SK-N-SH (cell line): ENCODE results near the gene LANCL2.

Experiments
- EP300 ChIP-seq, 2 experiments: IDR thresholded peaks; 2 replicates each; pipeline versions ENCODE4 v1.4.0 to v1.6.1; 2012; ENCODE audit warnings: borderline replicate concordance in 1 of 2, low read depth in 1 of 2, low read length in 1 of 2
- FOSL2 ChIP-seq: IDR thresholded peaks from 2 replicates; pipeline ENCODE4 v1.4.0; 2012; ENCODE audit warnings: low read depth, mild to moderate bottlenecking, moderate library complexity, borderline replicate concordance
- JUND ChIP-seq: IDR thresholded peaks from 2 replicates; pipeline ENCODE4 v1.4.0; 2012
- MAX ChIP-seq: IDR thresholded peaks from 2 replicates; pipeline ENCODE4 v1.4.0; 2012; ENCODE audit warnings: low read depth
- NFIC ChIP-seq: IDR thresholded peaks from 2 replicates; pipeline ENCODE4 v1.4.0; 2012; ENCODE audit warnings: borderline replicate concordance
- NRF1 ChIP-seq: IDR thresholded peaks from 2 replicates; pipeline ENCODE4 v1.6.1; 2012; ENCODE audit warnings: low read depth, mild to moderate bottlenecking, low read length
- POLR2AphosphoS5 ChIP-seq: IDR thresholded peaks from 2 replicates; pipeline ENCODE4 v1.6.1; 2012; ENCODE audit warnings: low read depth, low read length
- RAD21 ChIP-seq: IDR thresholded peaks from 2 replicates; pipeline ENCODE4 v1.6.1; 2012; ENCODE audit warnings: mild to moderate bottlenecking, low read length
- RCOR1 ChIP-seq: fragments of 150-350 bp; IDR thresholded peaks from 2 replicates; pipeline ENCODE4 v1.6.1; 2017; ENCODE audit warnings: antibody characterized with exemption, low read length
- REST ChIP-seq: IDR thresholded peaks from 2 replicates; pipeline ENCODE4 v1.6.1; 2012; ENCODE audit warnings: mild to moderate bottlenecking, low read depth, low read length, moderate library complexity
- USF2 ChIP-seq: fragments of 150-350 bp; IDR thresholded peaks from 2 replicates; pipeline ENCODE4 v1.6.1; 2017; ENCODE audit warnings: antibody characterized with exemption, low read length, low read depth, borderline replicate concordance
- TF ChIP-seq, protein P1 (sequence below): fragments of 200-600 bp; sonication (generic); IDR thresholded peaks from 2 replicates; pipeline ENCODE4 v1.6.1; 2017; ENCODE audit warnings: antibody characterized with exemption, mild to moderate bottlenecking, moderate library complexity

DNA sequence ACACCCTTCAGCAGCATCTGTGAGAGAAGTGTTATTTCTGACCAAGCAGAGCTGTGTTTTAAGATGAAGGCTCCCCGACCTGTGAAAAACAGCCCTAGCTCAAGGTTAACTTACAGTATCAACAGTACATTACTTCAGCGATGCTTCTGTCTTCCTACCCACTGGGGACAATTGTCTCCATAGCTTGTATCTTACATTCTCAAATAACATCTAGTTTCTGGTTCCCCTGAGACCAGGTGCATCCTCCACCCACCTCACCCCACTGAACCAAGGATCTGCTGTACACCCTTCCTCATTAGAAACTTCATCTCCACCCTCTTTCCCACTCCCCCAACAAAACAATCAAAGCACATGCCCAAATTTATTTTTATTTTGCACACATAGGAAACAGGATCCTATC, 105.1 kb downstream of the LANCL2 start:
- no peak for TF ChIP-seq POLR2AphosphoS5
- TF ChIP-seq, protein P1, sequence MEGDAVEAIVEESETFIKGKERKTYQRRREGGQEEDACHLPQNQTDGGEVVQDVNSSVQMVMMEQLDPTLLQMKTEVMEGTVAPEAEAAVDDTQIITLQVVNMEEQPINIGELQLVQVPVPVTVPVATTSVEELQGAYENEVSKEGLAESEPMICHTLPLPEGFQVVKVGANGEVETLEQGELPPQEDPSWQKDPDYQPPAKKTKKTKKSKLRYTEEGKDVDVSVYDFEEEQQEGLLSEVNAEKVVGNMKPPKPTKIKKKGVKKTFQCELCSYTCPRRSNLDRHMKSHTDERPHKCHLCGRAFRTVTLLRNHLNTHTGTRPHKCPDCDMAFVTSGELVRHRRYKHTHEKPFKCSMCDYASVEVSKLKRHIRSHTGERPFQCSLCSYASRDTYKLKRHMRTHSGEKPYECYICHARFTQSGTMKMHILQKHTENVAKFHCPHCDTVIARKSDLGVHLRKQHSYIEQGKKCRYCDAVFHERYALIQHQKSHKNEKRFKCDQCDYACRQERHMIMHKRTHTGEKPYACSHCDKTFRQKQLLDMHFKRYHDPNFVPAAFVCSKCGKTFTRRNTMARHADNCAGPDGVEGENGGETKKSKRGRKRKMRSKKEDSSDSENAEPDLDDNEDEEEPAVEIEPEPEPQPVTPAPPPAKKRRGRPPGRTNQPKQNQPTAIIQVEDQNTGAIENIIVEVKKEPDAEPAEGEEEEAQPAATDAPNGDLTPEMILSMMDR, result no peak
- TF ChIP-seq MAX, result no peak
- no peak for TF ChIP-seq JUND
- no peak for TF ChIP-seq USF2
- TF ChIP-seq EP300 (IDR thresholded peaks at IDR 0.05; ENCODE audit: borderline replicate concordance in 1 of 2, low read depth in 1 of 2, low read length in 1 of 2), result no peak
- no peak for TF ChIP-seq REST
- TF ChIP-seq NFIC, result no peak
- TF ChIP-seq RAD21, result no peak
- TF ChIP-seq FOSL2, result no peak
- TF ChIP-seq RCOR1, result no peak
- TF ChIP-seq NRF1, result no peak
